GM23248 (cell line): Measurements from ENCODE around the gene ACOX3.

Experiments used
- EZH2 ChIP-seq: fragments of 200-600 bp; sonication (generic); IDR thresholded peaks from 2 replicates; pipeline ENCODE4 v1.6.1; 2018; ENCODE audit warnings: antibody characterized with exemption, mild to moderate bottlenecking; ENCODE audit not compliant: insufficient read depth, poor library complexity, severe bottlenecking
- EZH2phosphoT487 ChIP-seq: fragments of 200-600 bp; sonication (generic); IDR thresholded peaks from 2 replicates; pipeline ENCODE4 v1.6.1; 2018; ENCODE audit warnings: antibody characterized with exemption, moderate library complexity, mild to moderate bottlenecking, low read depth; ENCODE audit not compliant: insufficient read depth

GRCh38 chr4:8345053-8345945, 95.2 kb downstream of the ACOX3 start:
- no peak for TF ChIP-seq EZH2phosphoT487
- TF ChIP-seq EZH2: no peak
